PC-3 (cell line): ENCODE data around the gene RPL22. TPM values are rescaled to one million over a fixed set of nuclear protein-coding genes. Genes with fewer than 3 reads are reported as not detected.

Experiments used
- ATAC-seq: fragments of 200-7000 bp; cut with Tn5 transposase; 2 replicates; pipeline ENCODE4 v1.9.1; 2020; ENCODE audit warnings: mild to moderate bottlenecking, moderate library complexity
- Bru-seq: library from RNA; stranded (reverse); fragments of 400-500 nt; gene quantifications from one replicate; lab custom pipeline; 2021; lab: Mats Ljungman, UMichigan
- BruChase-seq, 2 experiments: library from RNA; stranded (reverse); fragments of 400-500 nt; gene quantifications; one replicate each; lab custom pipeline; 2021; lab: Mats Ljungman, UMichigan
- BruUV-seq: library from RNA; stranded (reverse); fragments of 400-500 nt; replicated peaks from 2 replicates; lab custom pipeline; 2021; lab: Mats Ljungman, UMichigan
- CTCF ChIA-PET: fragments of 300-600 bp; sonication (Branson Sonifier 250); formaldehyde crosslinking; loops from one replicate; lab custom pipeline; 2022; ENCODE audit warnings: antibody characterized with exemption; lab: Charles Lee
- POLR2A ChIA-PET: fragments of 300-600 bp; sonication (Branson Sonifier 250); formaldehyde crosslinking; loops from one replicate; lab custom pipeline; 2022; ENCODE audit warnings: antibody characterized with exemption; ENCODE audit not compliant: unreplicated experiment; lab: Charles Lee
- DNase-seq: peaks from one replicate; pipeline ENCODE4 v3.0.0-alpha.2; 2015
- H2AFZ ChIP-seq: fragments of 300-600 bp; sonication (generic); 2 replicates; pipeline ENCODE4 v1.6.0; 2016; ENCODE audit warnings: antibody characterized with exemption, low read length
- H3F3A ChIP-seq: fragments of 300-600 bp; sonication (generic); one replicate; pipeline ENCODE4 v1.6.0; 2017; ENCODE audit warnings: antibody characterized with exemption, low read length, control low read depth, mild to moderate bottlenecking; ENCODE audit not compliant: unreplicated experiment
- H3K27ac ChIP-seq: fragments of 300-600 bp; sonication (generic); 2 replicates; pipeline ENCODE4 v1.5.1; 2016; ENCODE audit warnings: mild to moderate bottlenecking, low read length
- H3K27me3 ChIP-seq: fragments of 300-600 bp; sonication (generic); 2 replicates; pipeline ENCODE4 v1.6.1; 2016; ENCODE audit warnings: low read length, mixed read lengths
- H3K36me3 ChIP-seq: fragments of 300-600 bp; sonication (generic); 2 replicates; pipeline ENCODE4 v1.6.1; 2016; ENCODE audit warnings: low read depth, mixed run types, low read length, mixed read lengths
- H3K4me1 ChIP-seq: fragments of 300-600 bp; sonication (generic); 2 replicates; pipeline ENCODE4 v1.5.1; 2016; ENCODE audit warnings: low read length; ENCODE audit not compliant: insufficient read depth
- H3K4me2 ChIP-seq: fragments of 300-600 bp; sonication (generic); 2 replicates; pipeline ENCODE4 v1.6.0; 2016; ENCODE audit warnings: low read length
- H3K4me3 ChIP-seq: fragments of 300-600 bp; sonication (generic); 2 replicates; pipeline ENCODE4 v1.5.1; 2016; ENCODE audit warnings: mild to moderate bottlenecking, low read length, mixed read lengths
- H3K79me2 ChIP-seq: fragments of 300-600 bp; sonication (generic); 2 replicates; pipeline ENCODE4 v1.6.1; 2017; ENCODE audit warnings: low read length, mixed read lengths
- H3K9ac ChIP-seq: fragments of 300-600 bp; sonication (generic); 2 replicates; pipeline ENCODE4 v1.6.0; 2016; ENCODE audit warnings: mild to moderate bottlenecking, low read length
- H3K9me2 ChIP-seq: fragments of 300-600 bp; sonication (generic); replicated peaks from 2 replicates; pipeline ENCODE4 v1.6.1; 2016; ENCODE audit warnings: mixed run types, low read length, mixed read lengths
- H3K9me3 ChIP-seq: fragments of 300-600 bp; sonication (generic); 2 replicates; pipeline ENCODE4 v1.6.1; 2016; ENCODE audit warnings: low read length, mixed read lengths
- H4K20me1 ChIP-seq: fragments of 300-600 bp; sonication (generic); 2 replicates; pipeline ENCODE4 v1.6.1; 2016; ENCODE audit warnings: low read length, mixed read lengths
- CTCF ChIP-seq: fragments of 300-600 bp; sonication (generic); conservative IDR thresholded peaks from 2 replicates; pipeline ENCODE4 v1.5.1; 2017; ENCODE audit warnings: antibody characterized with exemption, low read depth, mild to moderate bottlenecking, low read length
- EZH2 ChIP-seq: fragments of 300-600 bp; sonication (generic); IDR thresholded peaks from one replicate; pipeline ENCODE4 v1.6.1; 2017; ENCODE audit warnings: antibody characterized with exemption, mild to moderate bottlenecking, low read length; ENCODE audit not compliant: unreplicated experiment
- EZH2phosphoT487 ChIP-seq: fragments of 300-600 bp; sonication (generic); IDR thresholded peaks from 2 replicates; pipeline ENCODE4 v1.6.1; 2018; ENCODE audit warnings: mild to moderate bottlenecking, antibody characterized with exemption, low read length, borderline replicate concordance
- intact Hi-C: fragments of 100-400 bp; cut with micrococcal nuclease; formaldehyde crosslinking; loops from 2 replicates; pipeline ENCODE4 v1.9.0; 2023
- long read RNA-seq: library from polyadenylated mRNA; unstranded; transcript quantifications from one replicate; pipeline ENCODE4 v2.0.0, GENCODE V29; 2021; ENCODE audit not compliant: unreplicated experiment
- total RNA-seq: library from RNA; depleted of rRNA; stranded (reverse); fragments of >200 nt; gene quantifications from 2 replicates; pipeline ENCODE4 v1.2.3, GENCODE V29; 2014; rRNA removed

RPL22 gene
- total RNA-seq (283 and 297 TPM in 2 replicates), Bru-seq, nascent RNA (percentile 99 among the genes with signal in this experiment), BruChase-seq, experiment 1, labeled RNA remaining after a 6-hour chase (percentile 100 among the genes with signal in this experiment), BruChase-seq, experiment 2, labeled RNA remaining after a 2-hour chase (percentile 99 among the genes with signal in this experiment)
- long read RNA-seq, transcript RPL22-206 (3 exons, 2,279 nt): minor isoform, 65 of 565 reads
- long read RNA-seq, transcript RPL22-201 (4 exons, 2,078 nt): major isoform, 345 of 565 reads
- long read RNA-seq, partial matches to known transcripts: 93 of 565 reads
- long read RNA-seq, other reads (novel, unspliced or antisense): 62 of 565 reads

- peak within 1 kb of the TSS; percentile 89 for H2AFZ ChIP-seq
- ATAC-seq (peak; percentile 99), DNase-seq (peak; percentile 100)
- H3K4me3 ChIP-seq: peak within 1 kb of the TSS; percentile 74
- no peaks in the 10 kb centered on the region for H3K9me2 ChIP-seq
- H3K27ac ChIP-seq: peak within 1 kb of the TSS; percentile 66
- peak within 1 kb of the TSS; percentile 84 for H3K4me2 ChIP-seq
- CTCF ChIA-PET: interaction anchor here (0.5 kb wide), 1 partner anchor 43 kb away, joined by 7 read pairs; no protein-coding TSS in a partner anchor
- H3K36me3 ChIP-seq: peaks cover 25% of the 10 kb centered on the region
- H3K9me3 ChIP-seq: no peaks in the 10 kb centered on the region
- TSS peak; percentile 91 for BruUV-seq
- POLR2A ChIA-PET: no interaction called here
- intact Hi-C loops: loop anchor here (1.0 kb wide), 1 partner anchor 42 kb away; no protein-coding TSS in a partner anchor
- no peak for TF ChIP-seq CTCF
- no peak for TF ChIP-seq EZH2phosphoT487
- no peak for TF ChIP-seq EZH2
- H4K20me1 ChIP-seq: peaks cover 32% of the 10 kb centered on the region
- no peaks in the 10 kb centered on the region for H3F3A ChIP-seq
- peaks cover 57% of the 10 kb centered on the region for H3K79me2 ChIP-seq
- peak within 1 kb of the TSS; percentile 98 for H3K9ac ChIP-seq
- peaks cover 21% of the 10 kb centered on the region for H3K4me1 ChIP-seq
- H3K27me3 ChIP-seq: no peaks in the 10 kb centered on the region
These were observed at the start of gene RPL22 for GRCh38 chr1:6199298-6200187. Gene RPL22, minus strand, starts transcription at chr1:6199595. Its CDS starts 22 bp downstream, at chr1:6199573.

- peaks cover 4% of the 10 kb centered on the region for H3K27me3 ChIP-seq
- no peaks in the 10 kb centered on the region for H3K79me2 ChIP-seq
- ChIA-PET POLR2A (no interaction called here), CTCF (no interaction called here)
- H3K9me2 ChIP-seq: no peaks in the 10 kb centered on the region
- no peaks in the 10 kb centered on the region for H3K36me3 ChIP-seq
- no peak overlapping the region for H3K4me3 ChIP-seq
- TF ChIP-seq EZH2phosphoT487: no peak
- TF ChIP-seq EZH2: no peak
- TF ChIP-seq CTCF: no peak
- H3K9ac ChIP-seq: no peak overlapping the region
- H3K4me2 ChIP-seq: no peak overlapping the region
- H3K9me3 ChIP-seq: no peaks in the 10 kb centered on the region
- H3K4me1 ChIP-seq: peaks cover 21% of the 10 kb centered on the region
- no peak for DNase-seq
- H3K27ac ChIP-seq: peak overlapping the region; percentile 67
- no TSS peak for BruUV-seq
- ATAC-seq: no peak
- H2AFZ ChIP-seq: no peak overlapping the region
- H4K20me1 ChIP-seq: no peaks in the 10 kb centered on the region
- no peaks in the 10 kb centered on the region for H3F3A ChIP-seq
- intact Hi-C loops: loop anchor here (5.0 kb wide), 1 partner anchor 41 kb away; the partner anchor contains the start of gene RNF207
These were observed 48.9 kb upstream of the RPL22 start for GRCh38 chr1:6248161-6248776.
